Peyer's patch (tissue), 4 donors: ENCODE results near the gene HABP4. TPM values are rescaled to one million over a fixed set of nuclear protein-coding genes. Genes with fewer than 3 reads are reported as not detected.

Experiments used
- DNase-seq, 3 donors: peaks; one replicate each; pipeline ENCODE4 v3.0.0-alpha.2; 2017 to 2019
- H3K27ac ChIP-seq, 4 donors: fragments of 200-600 bp; sonication (generic); one replicate each; pipeline ENCODE4 v1.5.1; 2016 to 2019
- H3K27me3 ChIP-seq, 2 donors: fragments of 200-600 bp; sonication (generic); one replicate each; pipeline ENCODE4 v1.5.1; 2019
- H3K36me3 ChIP-seq, 3 donors: fragments of 200-600 bp; sonication (generic); one replicate each; pipeline ENCODE4 v1.5.1; 2016 to 2019
- H3K4me1 ChIP-seq, 4 donors: fragments of 200-600 bp; sonication (generic); one replicate each; pipeline ENCODE4 v1.5.1; 2016 to 2019
- H3K4me3 ChIP-seq, 4 donors: fragments of 200-600 bp; sonication (generic); 1 replicate in 3 of 4; 2 replicates in 1 of 4; pipeline ENCODE4 v1.5.1; 2016 to 2019; ENCODE audit warnings: mild to moderate bottlenecking in 1 of 4
- H3K9me3 ChIP-seq, 4 donors: fragments of 200-600 bp; sonication (generic); one replicate each; pipeline ENCODE4 v1.5.1; 2016 to 2019; ENCODE audit warnings: mild to moderate bottlenecking in 1 of 4
- CTCF ChIP-seq, 6 experiments: fragments of 450-650 bp in 4 of 6; fragments of 200-600 bp in 2 of 6; sonication (generic) in 1 of 6; IDR thresholded peaks; one replicate each; pipeline ENCODE4 v1.5.1; 2017 to 2019; ENCODE audit warnings: antibody characterized with exemption in 6 of 6, mild to moderate bottlenecking in 3 of 6, moderate library complexity in 1 of 6
- POLR2A ChIP-seq, 2 donors: fragments of 450-650 bp; IDR thresholded peaks; one replicate each; pipeline ENCODE4 v1.5.1; 2017; ENCODE audit warnings: antibody characterized with exemption in 2 of 2, mild to moderate bottlenecking in 2 of 2, moderate library complexity in 2 of 2
- total RNA-seq, 4 donors: library from RNA; depleted of rRNA; stranded (reverse); fragments of >200 nt; gene quantifications; one replicate each; pipeline ENCODE4 v1.1.0, GENCODE V29; 2016

HABP4 gene
- total RNA-seq, 4 donors from 2014 or later: 3.2 to 19.8 (median 5.1) TPM

GRCh38 chr9:96478829-96479371, 28.9 kb downstream of the HABP4 start:
- Histone ChIP-seq H3K36me3 (peaks cover 0 to under 1% (median 0%) of the 10 kb centered on the region in 3 donors), H3K9me3 (no peaks in the 10 kb centered on the region), H3K27me3 (no peaks in the 10 kb centered on the region), H3K4me3 (no peak overlapping the region), H3K4me1 (no peaks in the 10 kb centered on the region), H3K27ac (no peak overlapping the region)
- DNase-seq: no peak
- TF ChIP-seq CTCF (IDR thresholded peaks at IDR 0.05) (no peak), POLR2A (IDR thresholded peaks at IDR 0.05) (no peak)

DNA sequence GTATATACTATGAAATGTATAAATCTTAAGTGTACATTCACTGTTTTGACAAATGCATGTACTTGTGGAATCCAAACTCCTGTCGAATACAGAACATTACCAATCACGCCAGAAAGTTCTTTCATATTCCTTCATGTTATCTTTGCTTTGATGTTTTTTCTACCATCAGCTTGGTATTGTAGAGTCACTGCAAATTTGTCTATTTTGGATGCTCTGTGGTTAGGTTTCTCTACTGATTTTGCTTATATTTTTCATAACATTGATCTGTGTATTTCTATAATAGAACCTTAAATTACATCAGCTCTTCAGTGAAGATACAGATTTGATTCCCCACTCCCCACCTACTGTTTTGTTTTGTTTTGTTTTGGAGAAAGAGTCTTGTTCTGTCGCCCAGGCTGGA, 30.8 kb downstream of the HABP4 start:
- TF ChIP-seq POLR2A (IDR thresholded peaks at IDR 0.05) (no peak), CTCF (IDR thresholded peaks at IDR 0.05) (no peak)
- no peaks in the 10 kb centered on the region for H3K9me3 ChIP-seq
- no peaks in the 10 kb centered on the region for H3K4me1 ChIP-seq

DNA sequence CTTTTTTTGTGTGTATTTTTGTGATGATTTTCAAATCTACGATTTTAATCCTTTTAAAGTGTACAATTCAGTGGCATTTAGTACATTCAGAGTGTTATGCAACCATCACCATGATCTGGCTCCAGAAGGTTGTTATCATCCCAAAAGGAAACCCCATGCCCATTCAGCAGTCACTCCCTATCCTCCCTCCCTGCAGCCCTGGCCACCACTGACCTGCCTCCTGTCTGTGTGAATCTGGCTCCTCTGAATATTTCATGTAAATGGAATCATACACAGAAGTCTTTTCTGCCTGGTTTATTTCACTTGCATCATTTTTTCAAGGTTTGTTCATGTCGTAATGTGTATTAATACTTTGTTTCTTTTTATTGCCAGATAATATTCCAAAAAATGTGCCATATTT, 32.5 kb downstream of the HABP4 start:
- Histone ChIP-seq H3K27me3 (no peaks in the 10 kb centered on the region), H3K9me3 (no peaks in the 10 kb centered on the region), H3K4me3 (no peak overlapping the region), H3K36me3 (no peaks in the 10 kb centered on the region), H3K27ac (no peak overlapping the region), H3K4me1 (no peaks in the 10 kb centered on the region)
- DNase-seq: no peak
- no peak for TF ChIP-seq CTCF (IDR thresholded peaks at IDR 0.05)
- no peak for TF ChIP-seq POLR2A (IDR thresholded peaks at IDR 0.05)

More for the DNA sequence above, 30.8 kb downstream of the HABP4 start:
- H3K4me3 ChIP-seq: no peak overlapping the region
- no peaks in the 10 kb centered on the region for H3K36me3 ChIP-seq
- DNase-seq: no peak
- no peak overlapping the region for H3K27ac ChIP-seq
- H3K27me3 ChIP-seq: no peaks in the 10 kb centered on the region

- no peak for DNase-seq
- no peaks in the 10 kb centered on the region for H3K9me3 ChIP-seq
These were observed 33.2 kb downstream of the HABP4 start for GRCh38 chr9:96483197-96483596.

DNA sequence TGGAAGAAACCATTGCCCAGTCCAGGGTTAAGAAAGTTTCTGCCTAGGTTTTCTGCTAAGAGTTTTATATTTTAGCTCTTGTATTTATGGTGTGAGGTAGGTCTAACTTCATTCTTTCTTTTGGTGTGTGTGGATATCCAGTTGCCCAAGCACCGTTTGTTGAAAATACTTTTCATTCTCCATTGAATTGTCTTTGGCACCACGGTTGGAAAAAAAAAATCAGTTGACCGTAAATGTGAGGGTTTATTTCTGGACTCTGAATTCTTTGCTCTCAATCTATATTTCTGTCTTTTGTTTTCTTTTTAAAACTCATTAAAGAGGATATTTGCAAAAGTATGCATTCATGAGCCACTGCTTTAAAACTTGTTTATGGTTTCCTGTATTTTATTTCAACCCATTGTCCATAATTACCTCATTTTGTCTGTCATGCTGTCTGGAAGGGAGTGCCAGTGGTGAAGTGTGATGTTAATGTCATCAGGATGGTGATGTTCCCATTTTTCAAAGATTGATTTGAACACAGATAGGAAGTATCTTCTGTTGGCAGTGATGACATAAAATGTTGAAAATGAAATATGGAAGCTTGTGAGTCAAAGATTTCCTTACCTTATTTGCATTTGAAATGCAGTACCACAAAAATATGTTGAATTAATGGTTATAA, 33.9 kb downstream of the HABP4 start:
- Histone ChIP-seq H3K9me3 (no peaks in the 10 kb centered on the region), H3K4me1 (no peaks in the 10 kb centered on the region), H3K4me3 (no peak overlapping the region), H3K27ac (no peak overlapping the region), H3K27me3 (no peaks in the 10 kb centered on the region), H3K36me3 (peaks cover 0 to 8% (median 0%) of the 10 kb centered on the region in 3 donors)
- TF ChIP-seq POLR2A (IDR thresholded peaks at IDR 0.05): no peak
- no peak for TF ChIP-seq CTCF (IDR thresholded peaks at IDR 0.05)
- no peak for DNase-seq

More at GRCh38 chr9:96483197-96483596, 33.2 kb downstream of the HABP4 start:
- Histone ChIP-seq H3K27ac (no peak overlapping the region), H3K36me3 (peaks cover 0 to 2% (median 0%) of the 10 kb centered on the region in 3 donors), H3K4me1 (no peaks in the 10 kb centered on the region), H3K27me3 (no peaks in the 10 kb centered on the region), H3K4me3 (no peak overlapping the region)
- TF ChIP-seq CTCF (IDR thresholded peaks at IDR 0.05): no peak
- TF ChIP-seq POLR2A (IDR thresholded peaks at IDR 0.05): no peak
